Activated T-cell treated with anti-CD3 and anti-CD28 coated beads, Interleukin-2, amount 50 U/mL, for 72 hours (primary cell): ENCODE data around the gene KCNN1. TPM values are rescaled to one million over a fixed set of nuclear protein-coding genes. Genes with fewer than 3 reads are reported as not detected.

ENCODE experiments used
- ATAC-seq, 2 donors: fragments of 150-1000 bp; cut with Tn5 transposase; replicated peaks in 1 of 2; 2 replicates each; pipeline ENCODE4 v1.10.0; 2021; ENCODE audit warnings: moderate library complexity in 2 of 2, mild to moderate bottlenecking in 1 of 2
- DNase-seq, 2 donors: peaks; one replicate each; pipeline ENCODE4 v3.0.0; 2021 to 2022; ENCODE audit warnings: mixed read lengths in 1 of 2
- H3K27ac Mint-ChIP-seq: one replicate; pipeline ENCODE4 v1.8.0; 2022; ENCODE audit warnings: mild to moderate bottlenecking, moderate library complexity, mixed read lengths
- H3K27me3 Mint-ChIP-seq: one replicate; pipeline ENCODE4 v1.8.0; 2022; ENCODE audit warnings: low read depth, mixed read lengths
- H3K36me3 Mint-ChIP-seq, 2 donors: one replicate each; pipeline ENCODE4 v1.8.0; 2022; ENCODE audit warnings: mixed read lengths in 2 of 2, mild to moderate bottlenecking in 1 of 2; ENCODE audit not compliant: insufficient read depth in 2 of 2
- H3K4me1 Mint-ChIP-seq: one replicate; pipeline ENCODE4 v1.8.0; 2022; ENCODE audit warnings: low read depth, mixed read lengths
- H3K4me3 Mint-ChIP-seq, 2 donors: one replicate each; pipeline ENCODE4 v1.8.0; 2022; ENCODE audit warnings: mild to moderate bottlenecking in 2 of 2, mixed read lengths in 2 of 2, moderate library complexity in 2 of 2
- H3K9me3 Mint-ChIP-seq, 2 donors: one replicate each; pipeline ENCODE4 v1.8.0; 2022; ENCODE audit warnings: mixed read lengths in 2 of 2
- total RNA-seq, 2 donors: library from RNA; stranded (reverse); gene quantifications; one replicate each; pipeline ENCODE4 v1.2.3, GENCODE V29; 2022

KCNN1 gene
- total RNA-seq, 2 donors from 2014 or later = 0.69 to 1.2 TPM

GRCh38 chr19:18046059-18046718 is 79.3 kb downstream of the KCNN1 start:
- Mint-ChIP-seq H3K4me3 (peak overlapping the region; percentile 81 to 82), H3K27ac (no peak overlapping the region), H3K4me1 (peaks cover 62% of the 10 kb centered on the region), H3K27me3 (no peaks in the 10 kb centered on the region), H3K36me3 (peaks cover 0 to 2% of the 10 kb centered on the region in 2 donors), H3K9me3 (peaks cover 0 to 2% of the 10 kb centered on the region in 2 donors)
- no peak for ATAC-seq
- DNase-seq = peak; percentile 18 to 29

DNA sequence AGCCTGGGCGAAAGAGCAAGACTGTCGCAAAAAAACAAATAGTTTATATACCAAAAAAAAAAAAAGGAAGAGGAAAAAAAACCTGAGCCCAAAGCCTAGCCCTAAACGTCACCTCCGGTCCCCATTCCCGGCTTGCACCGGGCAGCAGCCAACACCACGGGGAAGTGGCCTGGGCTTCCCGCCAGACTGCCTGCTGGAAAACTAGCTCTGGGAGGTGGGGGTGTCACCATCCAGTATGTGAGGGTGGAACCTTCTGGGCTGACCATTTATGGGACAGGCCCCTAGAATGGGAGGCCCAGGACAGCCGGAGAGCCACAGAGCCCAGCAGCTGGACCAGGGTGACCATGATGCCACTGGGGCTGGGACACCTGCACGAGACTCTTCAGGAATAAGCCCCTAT is 82.5 kb downstream of the KCNN1 start:
- Mint-ChIP-seq H3K27ac (no peak overlapping the region), H3K4me1 (peaks cover 38% of the 10 kb centered on the region), H3K9me3 (no peaks in the 10 kb centered on the region), H3K36me3 (no peaks in the 10 kb centered on the region), H3K27me3 (no peaks in the 10 kb centered on the region), H3K4me3 (no peak overlapping the region)
- ATAC-seq (no peak), DNase-seq (no peak)

Other genes with a start within 250 kb of the KCNN1 start
- gene MAP1S, start 247.6 kb upstream of the KCNN1 start, total RNA-seq = 10 to 100 TPM; 59.5 to 69.9 TPM
- 10 to 100 TPM; 70.8 to 93.9 TPM for gene FCHO1, start 215.6 kb upstream of the KCNN1 start, total RNA-seq
- gene B3GNT3, start 172.0 kb upstream of the KCNN1 start, total RNA-seq = under 1 TPM in 1 of 2 donors, not detected in 1; 0.36 TPM
- gene INSL3, start 145.6 kb upstream of the KCNN1 start, total RNA-seq = 10 to 100 TPM in 1 of 2 donors, 1 to 10 TPM in 1; 6.8 to 12.5 TPM
- 100 to 1,000 TPM; 235 to 247 TPM for gene JAK3, start 119.1 kb upstream of the KCNN1 start, total RNA-seq
- gene RPL18A, start 107.2 kb upstream of the KCNN1 start, total RNA-seq = 1,000 to 10,000 TPM; 2,983 to 3,463 TPM
- gene SLC5A5, start 95.2 kb upstream of the KCNN1 start, total RNA-seq = 1 to 10 TPM; 2.0 to 3.3 TPM
- gene CCDC124, start 34.1 kb upstream of the KCNN1 start, total RNA-seq = 10 to 100 TPM; 50.1 to 68.1 TPM
- 10 to 100 TPM; 41.4 to 47.9 TPM for gene ARRDC2, start 41.1 kb downstream of the KCNN1 start, total RNA-seq
- gene IL12RB1, start 119.8 kb downstream of the KCNN1 start, total RNA-seq = 10 to 100 TPM; 13.4 to 20.4 TPM
- gene MAST3, start 130.7 kb downstream of the KCNN1 start, total RNA-seq = 10 to 100 TPM; 22.4 to 23.2 TPM
- 10 to 100 TPM; 13.3 to 15.4 TPM for gene PIK3R2, start 186.1 kb downstream of the KCNN1 start, total RNA-seq
- gene IFI30, start 206.7 kb downstream of the KCNN1 start, total RNA-seq = 10 to 100 TPM; 10.2 to 11.4 TPM
- gene MPV17L2, start 226.1 kb downstream of the KCNN1 start, total RNA-seq = 10 to 100 TPM in 1 of 2 donors, 1 to 10 TPM in 1; 9.8 to 10.1 TPM
- gene RAB3A, start 236.9 kb downstream of the KCNN1 start, total RNA-seq = 1 to 10 TPM; 1.8 to 1.9 TPM